Breast epithelium (tissue), 3 donors: ENCODE results near the gene FMN1.

ENCODE experiments used
- CTCF ChIP-seq, 3 donors: fragments of 450-650 bp; IDR thresholded peaks; one replicate each; pipeline ENCODE4 v1.5.1; 2016 to 2017; ENCODE audit warnings: antibody characterized with exemption in 3 of 3, mild to moderate bottlenecking in 3 of 3, moderate library complexity in 3 of 3
- POLR2A ChIP-seq: fragments of 450-650 bp; IDR thresholded peaks from one replicate; pipeline ENCODE4 v1.6.1; 2016; ENCODE audit warnings: antibody characterized with exemption, mild to moderate bottlenecking, moderate library complexity
- POLR2AphosphoS5 ChIP-seq, 3 donors: sonication (generic); formaldehyde crosslinking; IDR thresholded peaks; one replicate each; pipeline ENCODE4 v1.6.1; 2017; ENCODE audit warnings: antibody characterized with exemption in 3 of 3

DNA sequence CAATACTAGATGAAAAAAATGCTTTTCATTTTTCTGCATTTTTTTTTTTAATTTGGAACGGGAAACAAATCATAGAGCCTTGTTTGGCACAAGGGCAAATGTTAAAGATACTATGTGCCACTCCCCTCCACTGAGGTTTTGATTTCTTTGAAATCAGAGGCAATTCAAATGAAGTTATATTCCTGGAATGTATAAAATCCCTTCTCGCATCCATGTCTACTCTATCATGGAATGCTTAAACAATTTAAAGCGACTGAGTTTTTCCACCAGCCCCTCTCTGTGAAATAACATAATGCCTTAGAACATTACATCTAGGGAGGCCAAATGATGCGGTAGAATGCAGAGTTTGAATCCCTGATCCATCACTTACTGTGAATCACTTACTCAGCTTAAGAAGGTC is 69.7 kb downstream of the FMN1 start:
- TF ChIP-seq CTCF (IDR thresholded peaks at IDR 0.05) (no peak), POLR2AphosphoS5 (IDR thresholded peaks at IDR 0.05) (no peak), POLR2A (no peak)
